OCI-LY1 (cell line): ENCODE data around the gene HOXD8.
A peak's percentile ranks its signal among the peaks of the same experiment; 100 is the strongest.

ENCODE experiments used
- H2AFZ ChIP-seq: fragments of 200-600 bp; sonication (generic), shearing (Covaris generic); 2 replicates; pipeline ENCODE4 v1.6.0; 2014; ENCODE audit warnings: antibody characterized with exemption, mild to moderate bottlenecking, low read length
- H3F3A ChIP-seq: fragments of 200-600 bp; sonication (generic), shearing (Covaris generic); 2 replicates; pipeline ENCODE4 v1.6.0; 2014; ENCODE audit warnings: mild to moderate bottlenecking, antibody characterized with exemption, low read length, moderate library complexity; ENCODE audit not compliant: insufficient read depth
- H3K27ac ChIP-seq: fragments of 200-600 bp; sonication (generic); 2 replicates; pipeline ENCODE4 v1.5.1; 2014; ENCODE audit warnings: low read length, mixed run types, mild to moderate bottlenecking, low read depth; ENCODE audit not compliant: poor library complexity, severe bottlenecking
- H3K27me3 ChIP-seq: fragments of 200-600 bp; sonication (generic); 2 replicates; pipeline ENCODE4 v1.6.0; 2014; ENCODE audit warnings: antibody characterized with exemption, mild to moderate bottlenecking, low read length, moderate library complexity; ENCODE audit not compliant: insufficient read depth
- H3K36me3 ChIP-seq: fragments of 200-600 bp; sonication (generic); 2 replicates; pipeline ENCODE4 v1.6.1; 2014; ENCODE audit warnings: mild to moderate bottlenecking, antibody characterized with exemption, low read length, moderate library complexity, mixed read lengths; ENCODE audit not compliant: insufficient read depth
- H3K4me1 ChIP-seq: fragments of 200-600 bp; sonication (generic); 2 replicates; pipeline ENCODE4 v1.5.1; 2014; ENCODE audit warnings: mild to moderate bottlenecking, low read length, moderate library complexity; ENCODE audit not compliant: insufficient read depth, severe bottlenecking
- H3K4me2 ChIP-seq: fragments of 200-600 bp; sonication (generic), shearing (Covaris generic); 2 replicates; pipeline ENCODE4 v1.6.1; 2014; ENCODE audit warnings: low read length
- H3K4me3 ChIP-seq: fragments of 200-600 bp; sonication (generic); 2 replicates; pipeline ENCODE4 v1.5.1; 2014; ENCODE audit warnings: low read length, low read depth, mild to moderate bottlenecking, mixed read lengths; ENCODE audit not compliant: poor library complexity, severe bottlenecking
- H3K79me2 ChIP-seq: fragments of 200-600 bp; shearing (Covaris generic); 2 replicates; pipeline ENCODE4 v1.6.1; 2016; ENCODE audit warnings: mixed run types, low read length, mixed read lengths; ENCODE audit not compliant: insufficient read depth
- H3K9ac ChIP-seq: fragments of 200-600 bp; sonication (generic), shearing (Covaris generic); 2 replicates; pipeline ENCODE4 v1.6.1; 2014; ENCODE audit warnings: mild to moderate bottlenecking, low read length, mixed read lengths
- H3K9me2 ChIP-seq: fragments of 200-600 bp; sonication (generic), shearing (Covaris generic); 2 replicates; pipeline ENCODE4 v1.6.1; 2014; ENCODE audit warnings: low read depth, mild to moderate bottlenecking, low read length, mixed read lengths
- H3K9me3 ChIP-seq: fragments of 200-600 bp; shearing (Covaris generic); 2 replicates; pipeline ENCODE4 v1.6.1; 2014; ENCODE audit warnings: low read length, mixed read lengths
- H4K20me1 ChIP-seq: fragments of 200-600 bp; sonication (generic), shearing (Covaris generic); 2 replicates; pipeline ENCODE4 v1.6.0; 2016; ENCODE audit warnings: mild to moderate bottlenecking, low read length; ENCODE audit not compliant: insufficient read depth
- CTCF ChIP-seq: fragments of 200-600 bp; sonication (generic), shearing (Covaris generic); IDR thresholded peaks from 2 replicates; pipeline ENCODE4 v1.5.1; 2017; ENCODE audit warnings: mild to moderate bottlenecking, antibody characterized with exemption, low read length, moderate library complexity, mixed read lengths
- EZH2 ChIP-seq: fragments of 200-600 bp; sonication (generic), shearing (Covaris generic); IDR thresholded peaks from 2 replicates; pipeline ENCODE4 v1.8.0; 2017; ENCODE audit warnings: borderline replicate concordance, mixed run types, mild to moderate bottlenecking, antibody characterized with exemption, low read length, moderate library complexity, mixed read lengths

HOXD8 gene

GRCh38 chr2:176178038-176178756, 48.7 kb downstream of the HOXD8 start:
- no peaks in the 10 kb centered on the region for H3F3A ChIP-seq
- H3K79me2 ChIP-seq: no peaks in the 10 kb centered on the region
- no peaks in the 10 kb centered on the region for H3K9me3 ChIP-seq
- H3K36me3 ChIP-seq: no peaks in the 10 kb centered on the region
- no peak for TF ChIP-seq CTCF
- TF ChIP-seq EZH2: no peak
- H3K4me3 ChIP-seq: peak overlapping the region; percentile 50
- 0 out of 2 replicates have a peak, but pooled peaks cover 8% of the 10 kb centered on the region for H3K27me3 ChIP-seq
- no peak overlapping the region; the same call in 1 of the 2 replicates for H3K9ac ChIP-seq
- no peaks in the 10 kb centered on the region for H3K9me2 ChIP-seq
- H3K4me1 ChIP-seq: peaks cover 4% of the 10 kb centered on the region
- H3K27ac ChIP-seq: no peak overlapping the region
- H4K20me1 ChIP-seq: no peaks in the 10 kb centered on the region
- no peak overlapping the region for H2AFZ ChIP-seq
- H3K4me2 ChIP-seq: peak overlapping the region; percentile 50

GRCh38 chr2:176178757-176179295, 49.3 kb downstream of the HOXD8 start:
- Histone ChIP-seq H3K9me2 (no peaks in the 10 kb centered on the region), H3K9me3 (no peaks in the 10 kb centered on the region), H3K27me3 (0 out of 2 replicates have a peak, but pooled peaks cover 8% of the 10 kb centered on the region), H3K4me3 (peak overlapping the region; percentile 50), H3K27ac (no peak overlapping the region), H3K9ac (no peak overlapping the region), H4K20me1 (no peaks in the 10 kb centered on the region), H3F3A (no peaks in the 10 kb centered on the region), H3K4me1 (peaks cover 4% of the 10 kb centered on the region), H3K36me3 (no peaks in the 10 kb centered on the region), H2AFZ (no peak overlapping the region), H3K4me2 (peak overlapping the region; percentile 50; the same call in 1 of the 2 replicates), H3K79me2 (no peaks in the 10 kb centered on the region)
- TF ChIP-seq CTCF: no peak
- no peak for TF ChIP-seq EZH2

DNA sequence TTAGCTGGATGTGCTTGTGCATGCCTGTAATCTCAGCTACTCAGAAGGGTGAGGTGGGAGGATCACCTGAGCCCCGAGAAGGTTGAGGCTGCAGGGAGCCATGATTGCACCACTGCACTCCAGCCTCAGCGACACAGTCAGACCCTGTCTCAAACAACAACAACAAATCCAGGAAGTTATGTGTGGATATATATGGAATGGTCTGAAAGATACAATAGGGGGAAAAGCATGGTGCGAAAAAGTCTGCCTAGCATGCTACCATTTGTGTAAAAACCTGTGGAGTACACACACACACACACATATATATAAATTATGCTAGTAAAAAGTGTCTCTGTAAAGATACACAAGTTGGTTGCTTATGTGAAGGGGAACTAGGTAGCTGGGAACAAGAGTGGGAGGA, 52.0 kb downstream of the HOXD8 start:
- Histone ChIP-seq H3K4me3 (no peak overlapping the region), H4K20me1 (no peaks in the 10 kb centered on the region), H2AFZ (no peak overlapping the region), H3K27ac (no peak overlapping the region), H3K79me2 (no peaks in the 10 kb centered on the region), H3K4me2 (no peak overlapping the region), H3K4me1 (no peaks in the 10 kb centered on the region), H3K9me2 (no peaks in the 10 kb centered on the region), H3K36me3 (no peaks in the 10 kb centered on the region), H3K9ac (no peak overlapping the region), H3F3A (no peaks in the 10 kb centered on the region), H3K27me3 (0 out of 2 replicates have a peak, but pooled peaks cover 2% of the 10 kb centered on the region), H3K9me3 (no peaks in the 10 kb centered on the region)
- TF ChIP-seq CTCF (no peak), EZH2 (no peak)
